HEK293 (cell line): ENCODE data around the gene PRPF8.

Source experiments
- CTCF ChIP-seq: fragments of 450-650 bp; formaldehyde crosslinking; IDR thresholded peaks from 2 replicates; pipeline ENCODE4 v1.5.1; 2016; ENCODE audit warnings: missing biosample characterization, missing genetic modification characterization
- PRDM10 ChIP-seq: fragments of 450-650 bp; formaldehyde crosslinking; IDR thresholded peaks from 2 replicates; pipeline ENCODE4 v1.5.1; 2016; ENCODE audit warnings: missing biosample characterization, missing genetic modification characterization
- RBAK ChIP-seq: fragments of 450-650 bp; formaldehyde crosslinking; IDR thresholded peaks from 2 replicates; pipeline ENCODE4 v1.5.1; 2016; ENCODE audit warnings: missing biosample characterization, missing genetic modification characterization
- SETDB1 ChIP-seq: IDR thresholded peaks from one replicate; pipeline ENCODE4 v1.6.1; 2017; ENCODE audit warnings: mild to moderate bottlenecking, low read length, moderate library complexity, mixed read lengths; ENCODE audit not compliant: insufficient read length
- TCF7L2 ChIP-seq: IDR thresholded peaks from 2 replicates; pipeline ENCODE4 v1.6.1; 2011; ENCODE audit warnings: low read depth, mild to moderate bottlenecking, inconsistent platforms, low read length, moderate library complexity, borderline replicate concordance
- ZBTB6 ChIP-seq: fragments of 450-650 bp; formaldehyde crosslinking; IDR thresholded peaks from 2 replicates; pipeline ENCODE4 v1.5.1; 2017; ENCODE audit warnings: missing biosample characterization, missing genetic modification characterization
- ZBTB8A ChIP-seq: fragments of 450-650 bp; formaldehyde crosslinking; IDR thresholded peaks from 2 replicates; pipeline ENCODE4 v1.5.1; 2016; ENCODE audit warnings: missing biosample characterization, missing genetic modification characterization
- ZFHX2 ChIP-seq: fragments of 450-650 bp; formaldehyde crosslinking; conservative IDR thresholded peaks from 2 replicates; pipeline ENCODE4 v1.5.1; 2016; ENCODE audit warnings: missing biosample characterization, missing genetic modification characterization
- ZNF174 ChIP-seq: fragments of 450-650 bp; formaldehyde crosslinking; IDR thresholded peaks from 2 replicates; pipeline ENCODE4 v1.5.0; 2017; ENCODE audit warnings: missing biosample characterization, mild to moderate bottlenecking, missing genetic modification characterization
- ZNF280C ChIP-seq: fragments of 450-650 bp; formaldehyde crosslinking; IDR thresholded peaks from 2 replicates; pipeline ENCODE4 v1.5.1; 2016; ENCODE audit warnings: missing biosample characterization, missing genetic modification characterization
- ZNF561 ChIP-seq: fragments of 450-650 bp; IDR thresholded peaks from 2 replicates; pipeline ENCODE4 v1.5.1; 2018; ENCODE audit warnings: missing biosample characterization, missing genetic modification characterization, borderline replicate concordance
- ZNF645 ChIP-seq: fragments of 450-650 bp; formaldehyde crosslinking; IDR thresholded peaks from 2 replicates; pipeline ENCODE4; 2016; ENCODE audit warnings: missing biosample characterization, missing genetic modification characterization

GRCh38 chr17:1686086-1686485, 1.4 kb upstream of the PRPF8 start:
- TF ChIP-seq CTCF (tag by site-specific recombination), result no peak
- TF ChIP-seq RBAK (tag by site-specific recombination), result no peak
- TF ChIP-seq ZNF561, result no peak
- TF ChIP-seq TCF7L2, result no peak
- TF ChIP-seq ZNF280C (tag by site-specific recombination), result no peak
- TF ChIP-seq ZNF645 (tag by site-specific recombination), result no peak
- no peak for TF ChIP-seq ZBTB8A (tag by site-specific recombination)
- TF ChIP-seq PRDM10 (tag by site-specific recombination), result peak; percentile 56; the same call in 1 of the 2 replicates
- no peak for TF ChIP-seq SETDB1
- no peak for TF ChIP-seq ZBTB6 (tag by site-specific recombination)
- TF ChIP-seq ZFHX2 (tag by site-specific recombination), result no peak
- TF ChIP-seq ZNF174 (tag by site-specific recombination), result no peak
